K562 (cell line): ENCODE measurements around the gene LRRC57. TPM values are rescaled to one million over a fixed set of nuclear protein-coding genes. Genes with fewer than 3 reads are reported as not detected.

ENCODE experiments used
- FOXK2 ChIP-seq, 2 experiments: fragments of 450-650 bp; IDR thresholded peaks in 1 of 2; conservative IDR thresholded peaks in 1 of 2; 2 replicates each; pipeline ENCODE4 v1.6.1; 2016; ENCODE audit warnings: low read depth in 2 of 2, mild to moderate bottlenecking in 1 of 2
- FOXO4 ChIP-seq: fragments of 450-650 bp; formaldehyde crosslinking; IDR thresholded peaks from 2 replicates; pipeline ENCODE4 v1.4.0; 2020; ENCODE audit warnings: mild to moderate bottlenecking, moderate library complexity
- MAFF ChIP-seq: IDR thresholded peaks from 2 replicates; pipeline ENCODE4 v1.6.1; 2012; ENCODE audit warnings: low read length, improper control_type of control experiment
- MAFK ChIP-seq: IDR thresholded peaks from 2 replicates; pipeline ENCODE4 v1.6.1; 2011; ENCODE audit warnings: low read length, improper control_type of control experiment
- NCOA4 ChIP-seq: fragments of 450-650 bp; IDR thresholded peaks from 2 replicates; pipeline ENCODE4 v1.6.1; 2018; ENCODE audit warnings: mild to moderate bottlenecking; ENCODE audit not compliant: partially characterized antibody
- NFE2L1 ChIP-seq: fragments of 450-650 bp; IDR thresholded peaks from 2 replicates; pipeline ENCODE4 v1.6.1; 2016; ENCODE audit warnings: missing genetic modification characterization, low read depth, mild to moderate bottlenecking, missing compliant biosample characterization, moderate library complexity, borderline replicate concordance
- RBFOX2 ChIP-seq: fragments of 200-400 bp; formaldehyde crosslinking; IDR thresholded peaks from 2 replicates; pipeline ENCODE4 v1.6.1; 2017; ENCODE audit warnings: low read depth, mild to moderate bottlenecking, low read length, moderate library complexity
- SMARCB1 ChIP-seq: IDR thresholded peaks from 2 replicates; pipeline ENCODE4 v1.6.1; 2011; ENCODE audit warnings: improper control_type of control experiment, low read depth; ENCODE audit not compliant: insufficient read length
- SP2 ChIP-seq: IDR thresholded peaks from 2 replicates; pipeline ENCODE4 v1.6.1; 2011; ENCODE audit warnings: mild to moderate bottlenecking, low read depth, low read length, moderate library complexity; ENCODE audit not compliant: poor library complexity, severe bottlenecking; ENCODE audit errors: extremely low read depth
- STAT5A ChIP-seq: IDR thresholded peaks from 2 replicates; pipeline ENCODE4 v1.6.1; 2012; ENCODE audit warnings: low read length, inconsistent platforms, borderline replicate concordance
- U2AF1 ChIP-seq: fragments of 200-400 bp; formaldehyde crosslinking; optimal IDR thresholded peaks from 2 replicates; pipeline ENCODE3; 2017; ENCODE audit warnings: mild to moderate bottlenecking, low read depth, low read length, moderate library complexity
- ZFP30 ChIP-seq: fragments of 250-450 bp; sonication (Bioruptor Pico); IDR thresholded peaks from 2 replicates; pipeline ENCODE4 v1.8.0; 2022; ENCODE audit warnings: moderate library complexity, mild to moderate bottlenecking, inconsistent platforms, borderline replicate concordance
- ZNF224 ChIP-seq: sonication (generic); formaldehyde crosslinking; IDR thresholded peaks from 2 replicates; pipeline ENCODE4 v1.8.0; 2022; ENCODE audit warnings: mild to moderate bottlenecking, missing genetic modification reagents
- ZNF324 ChIP-seq: fragments of 250-450 bp; sonication (Bioruptor Pico); IDR thresholded peaks from 2 replicates; pipeline ENCODE4 v1.4.0; 2020; ENCODE audit warnings: mild to moderate bottlenecking
- polyA plus RNA-seq, 8 experiments: library from polyadenylated mRNA; depleted of rRNA in 4 of 8; stranded (reverse) in 5 of 8; unstranded in 3 of 8; fragments of >200 nt; fragmentation: Nextera tagmentation in 2 of 8; fragmentation: Illumina TruSeq in 1 of 8; extraction: Ambion mirVana in 2 of 8; extraction: Trizol in 1 of 8; gene quantifications; 2 replicates each; pipeline versions ENCODE4 v1.2.1 to v1.2.3, GENCODE V29; 2011 to 2014; ENCODE audit warnings: inconsistent platforms in 1 of 8, missing spikeins in 1 of 8
- total RNA-seq, 7 experiments: library from RNA; depleted of rRNA in 6 of 7; stranded (reverse); fragments of >200 nt in 6 of 7; fragmentation: Illumina TruSeq in 2 of 7; extraction: Trizol in 2 of 7; gene quantifications; 2 replicates each; pipeline versions ENCODE4 v1.2.1 to v1.2.3, GENCODE V29; 2011 to 2021; ENCODE audit warnings: low replicate concordance in 1 of 7
- TF ChIP-seq, protein P1 (sequence below): IDR thresholded peaks from 3 replicates; pipeline ENCODE4 v1.6.1; 2011; ENCODE audit warnings: borderline replicate concordance, mild to moderate bottlenecking, moderate library complexity; ENCODE audit not compliant: insufficient read length; ENCODE audit errors: extremely low read depth
- TF ChIP-seq, protein P2 (sequence below): sonication (generic); formaldehyde crosslinking; IDR thresholded peaks from 2 replicates; pipeline ENCODE4 v1.8.1; 2022; ENCODE audit warnings: missing genetic modification reagents
- TF ChIP-seq, protein P3 (sequence below): sonication (generic); formaldehyde crosslinking; IDR thresholded peaks from 2 replicates; pipeline ENCODE4 v1.8.0; 2022; ENCODE audit warnings: mild to moderate bottlenecking, missing genetic modification reagents

LRRC57 gene
- total and polyA plus RNA-seq, 9 of the 15 experiments (the other 6 are each of a cell fraction or from before 2014, with no cell fraction given), result 3.9 to 20.4 (median 14.8) TPM

DNA sequence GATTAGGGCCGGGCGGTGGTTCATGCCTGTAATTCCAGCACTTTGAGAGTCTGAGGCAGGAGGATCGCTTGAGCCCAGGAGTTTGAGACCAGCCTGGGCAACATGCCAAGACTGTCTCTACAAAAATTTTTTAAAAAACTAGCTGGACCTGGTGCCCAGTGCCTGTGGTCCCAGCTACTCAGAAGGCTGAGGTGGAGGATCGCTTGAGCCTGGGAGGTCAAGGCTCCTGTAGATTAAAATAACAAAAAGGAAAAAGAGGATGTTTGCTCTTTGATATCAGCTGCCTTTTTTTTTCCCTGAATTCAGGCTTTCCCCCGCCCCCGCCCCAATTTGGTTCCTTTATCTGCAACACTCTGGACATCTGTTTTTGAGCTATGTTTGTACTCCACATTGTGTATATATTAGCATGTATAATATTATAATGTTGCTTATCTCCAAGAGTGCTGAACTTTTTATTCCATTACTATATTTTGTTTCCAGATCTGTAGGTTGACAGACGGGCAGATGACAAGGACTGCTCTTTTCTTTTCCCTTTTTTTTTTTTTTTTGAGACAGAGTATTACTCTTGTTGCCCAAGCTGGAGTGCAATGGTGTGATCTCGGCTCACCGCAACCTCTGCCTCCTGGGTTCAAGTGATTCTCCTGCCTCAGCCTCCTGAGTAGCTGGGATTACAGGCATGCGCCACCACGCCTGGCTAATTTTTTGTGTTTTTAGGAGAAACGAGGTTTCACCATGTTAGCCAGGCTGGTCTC is 48.6 kb downstream of the LRRC57 start (continued):
- TF ChIP-seq ZNF224 (CRISPR knock-in tag), result no peak
- TF ChIP-seq NCOA4, result no peak
- no peak for TF ChIP-seq FOXO4 (CRISPR knock-in tag)
- peak in 1 of 2 experiments; percentile 37; a peak in 1 of 4 replicates for TF ChIP-seq FOXK2 (conservative IDR thresholded peaks at IDR 0.05 in 1 of 2, IDR thresholded peaks at IDR 0.05 in 1 of 2; ENCODE audit: low read depth in 2 of 2)
- no peak for TF ChIP-seq U2AF1
- TF ChIP-seq NFE2L1 (tag), result no peak
- TF ChIP-seq ZFP30 (CRISPR knock-in tag), result no peak
- TF ChIP-seq ZNF324, result no peak
- no peak for TF ChIP-seq MAFF
- TF ChIP-seq, protein P1, sequence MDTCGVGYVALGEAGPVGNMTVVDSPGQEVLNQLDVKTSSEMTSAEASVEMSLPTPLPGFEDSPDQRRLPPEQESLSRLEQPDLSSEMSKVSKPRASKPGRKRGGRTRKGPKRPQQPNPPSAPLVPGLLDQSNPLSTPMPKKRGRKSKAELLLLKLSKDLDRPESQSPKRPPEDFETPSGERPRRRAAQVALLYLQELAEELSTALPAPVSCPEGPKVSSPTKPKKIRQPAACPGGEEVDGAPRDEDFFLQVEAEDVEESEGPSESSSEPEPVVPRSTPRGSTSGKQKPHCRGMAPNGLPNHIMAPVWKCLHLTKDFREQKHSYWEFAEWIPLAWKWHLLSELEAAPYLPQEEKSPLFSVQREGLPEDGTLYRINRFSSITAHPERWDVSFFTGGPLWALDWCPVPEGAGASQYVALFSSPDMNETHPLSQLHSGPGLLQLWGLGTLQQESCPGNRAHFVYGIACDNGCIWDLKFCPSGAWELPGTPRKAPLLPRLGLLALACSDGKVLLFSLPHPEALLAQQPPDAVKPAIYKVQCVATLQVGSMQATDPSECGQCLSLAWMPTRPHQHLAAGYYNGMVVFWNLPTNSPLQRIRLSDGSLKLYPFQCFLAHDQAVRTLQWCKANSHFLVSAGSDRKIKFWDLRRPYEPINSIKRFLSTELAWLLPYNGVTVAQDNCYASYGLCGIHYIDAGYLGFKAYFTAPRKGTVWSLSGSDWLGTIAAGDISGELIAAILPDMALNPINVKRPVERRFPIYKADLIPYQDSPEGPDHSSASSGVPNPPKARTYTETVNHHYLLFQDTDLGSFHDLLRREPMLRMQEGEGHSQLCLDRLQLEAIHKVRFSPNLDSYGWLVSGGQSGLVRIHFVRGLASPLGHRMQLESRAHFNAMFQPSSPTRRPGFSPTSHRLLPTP, result no peak
- TF ChIP-seq, protein P2, sequence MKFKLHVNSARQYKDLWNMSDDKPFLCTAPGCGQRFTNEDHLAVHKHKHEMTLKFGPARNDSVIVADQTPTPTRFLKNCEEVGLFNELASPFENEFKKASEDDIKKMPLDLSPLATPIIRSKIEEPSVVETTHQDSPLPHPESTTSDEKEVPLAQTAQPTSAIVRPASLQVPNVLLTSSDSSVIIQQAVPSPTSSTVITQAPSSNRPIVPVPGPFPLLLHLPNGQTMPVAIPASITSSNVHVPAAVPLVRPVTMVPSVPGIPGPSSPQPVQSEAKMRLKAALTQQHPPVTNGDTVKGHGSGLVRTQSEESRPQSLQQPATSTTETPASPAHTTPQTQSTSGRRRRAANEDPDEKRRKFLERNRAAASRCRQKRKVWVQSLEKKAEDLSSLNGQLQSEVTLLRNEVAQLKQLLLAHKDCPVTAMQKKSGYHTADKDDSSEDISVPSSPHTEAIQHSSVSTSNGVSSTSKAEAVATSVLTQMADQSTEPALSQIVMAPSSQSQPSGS (CRISPR knock-in tag), result no peak
- no peak for TF ChIP-seq SP2
- no peak; the same call in 1 of the 2 replicates for TF ChIP-seq MAFK
- TF ChIP-seq RBFOX2, result no peak
- TF ChIP-seq, protein P3, sequence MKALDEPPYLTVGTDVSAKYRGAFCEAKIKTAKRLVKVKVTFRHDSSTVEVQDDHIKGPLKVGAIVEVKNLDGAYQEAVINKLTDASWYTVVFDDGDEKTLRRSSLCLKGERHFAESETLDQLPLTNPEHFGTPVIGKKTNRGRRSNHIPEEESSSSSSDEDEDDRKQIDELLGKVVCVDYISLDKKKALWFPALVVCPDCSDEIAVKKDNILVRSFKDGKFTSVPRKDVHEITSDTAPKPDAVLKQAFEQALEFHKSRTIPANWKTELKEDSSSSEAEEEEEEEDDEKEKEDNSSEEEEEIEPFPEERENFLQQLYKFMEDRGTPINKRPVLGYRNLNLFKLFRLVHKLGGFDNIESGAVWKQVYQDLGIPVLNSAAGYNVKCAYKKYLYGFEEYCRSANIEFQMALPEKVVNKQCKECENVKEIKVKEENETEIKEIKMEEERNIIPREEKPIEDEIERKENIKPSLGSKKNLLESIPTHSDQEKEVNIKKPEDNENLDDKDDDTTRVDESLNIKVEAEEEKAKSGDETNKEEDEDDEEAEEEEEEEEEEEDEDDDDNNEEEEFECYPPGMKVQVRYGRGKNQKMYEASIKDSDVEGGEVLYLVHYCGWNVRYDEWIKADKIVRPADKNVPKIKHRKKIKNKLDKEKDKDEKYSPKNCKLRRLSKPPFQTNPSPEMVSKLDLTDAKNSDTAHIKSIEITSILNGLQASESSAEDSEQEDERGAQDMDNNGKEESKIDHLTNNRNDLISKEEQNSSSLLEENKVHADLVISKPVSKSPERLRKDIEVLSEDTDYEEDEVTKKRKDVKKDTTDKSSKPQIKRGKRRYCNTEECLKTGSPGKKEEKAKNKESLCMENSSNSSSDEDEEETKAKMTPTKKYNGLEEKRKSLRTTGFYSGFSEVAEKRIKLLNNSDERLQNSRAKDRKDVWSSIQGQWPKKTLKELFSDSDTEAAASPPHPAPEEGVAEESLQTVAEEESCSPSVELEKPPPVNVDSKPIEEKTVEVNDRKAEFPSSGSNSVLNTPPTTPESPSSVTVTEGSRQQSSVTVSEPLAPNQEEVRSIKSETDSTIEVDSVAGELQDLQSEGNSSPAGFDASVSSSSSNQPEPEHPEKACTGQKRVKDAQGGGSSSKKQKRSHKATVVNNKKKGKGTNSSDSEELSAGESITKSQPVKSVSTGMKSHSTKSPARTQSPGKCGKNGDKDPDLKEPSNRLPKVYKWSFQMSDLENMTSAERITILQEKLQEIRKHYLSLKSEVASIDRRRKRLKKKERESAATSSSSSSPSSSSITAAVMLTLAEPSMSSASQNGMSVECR (CRISPR knock-in tag), result no peak
- no peak for TF ChIP-seq SMARCB1
- TF ChIP-seq STAT5A, result peak; percentile 68
